SK-N-SH treated with all-trans-retinoic acid at 6 μM for 48 hours (cell line): ENCODE measurements around the gene GPR153.

Experiments
- ATAC-seq: fragments of 200-7000 bp; cut with Tn5 transposase; 3 replicates; pipeline ENCODE4 v1.9.1; 2020; ENCODE audit warnings: mild to moderate bottlenecking, moderate library complexity
- ARNTL ChIP-seq: fragments of 450-650 bp; formaldehyde crosslinking; IDR thresholded peaks from 2 replicates; pipeline ENCODE4 v1.5.0; 2020; ENCODE audit warnings: low read depth, mild to moderate bottlenecking, moderate library complexity, borderline replicate concordance
- BACH2 ChIP-seq: fragments of 250-450 bp; sonication (Bioruptor Pico); IDR thresholded peaks from 2 replicates; pipeline ENCODE4 v1.9.0; 2021; ENCODE audit warnings: mild to moderate bottlenecking, borderline replicate concordance
- CREB5 ChIP-seq: fragments of 250-450 bp; sonication (Bioruptor Pico); IDR thresholded peaks from 2 replicates; pipeline ENCODE4 v1.5.1; 2020; ENCODE audit warnings: low read depth, mild to moderate bottlenecking, moderate library complexity
- CSDC2 ChIP-seq: fragments of 250-450 bp; sonication (Bioruptor Pico); IDR thresholded peaks from 2 replicates; pipeline ENCODE4 v1.5.0; 2020; ENCODE audit warnings: mild to moderate bottlenecking, moderate library complexity
- CSRNP3 ChIP-seq: fragments of 250-450 bp; sonication (Bioruptor Pico); IDR thresholded peaks from 2 replicates; pipeline ENCODE4 v1.5.1; 2021; ENCODE audit warnings: mild to moderate bottlenecking, moderate library complexity
- ESRRG ChIP-seq: fragments of 250-450 bp; sonication (Bioruptor Pico); IDR thresholded peaks from 2 replicates; pipeline ENCODE4 v1.6.1; 2021; ENCODE audit warnings: mild to moderate bottlenecking
- GLIS3 ChIP-seq: fragments of 250-450 bp; sonication (Bioruptor Pico); IDR thresholded peaks from 2 replicates; pipeline ENCODE4 v1.5.0; 2020; ENCODE audit warnings: mild to moderate bottlenecking, moderate library complexity
- ISL1 ChIP-seq: fragments of 250-450 bp; sonication (Bioruptor Pico); IDR thresholded peaks from 2 replicates; pipeline ENCODE4 v2.1.2; 2022; ENCODE audit warnings: mild to moderate bottlenecking, moderate library complexity
- OSR1 ChIP-seq: fragments of 250-450 bp; sonication (Bioruptor Pico); IDR thresholded peaks from 2 replicates; pipeline ENCODE4 v1.8.0; 2022; ENCODE audit warnings: moderate library complexity, mild to moderate bottlenecking, inconsistent platforms
- PATZ1 ChIP-seq: fragments of 250-450 bp; sonication (Bioruptor Pico); IDR thresholded peaks from 2 replicates; pipeline ENCODE4 v1.8.0; 2020; ENCODE audit warnings: mild to moderate bottlenecking, moderate library complexity, borderline replicate concordance
- POU6F1 ChIP-seq: fragments of 250-450 bp; sonication (Bioruptor Pico); IDR thresholded peaks from 2 replicates; pipeline ENCODE4 v1.8.0; 2021; ENCODE audit warnings: low read depth, mild to moderate bottlenecking, moderate library complexity, borderline replicate concordance
- PPARA ChIP-seq: fragments of 250-450 bp; sonication (Bioruptor Pico); IDR thresholded peaks from 2 replicates; pipeline ENCODE4 v1.5.0; 2020; ENCODE audit warnings: mild to moderate bottlenecking, borderline replicate concordance
- RARB ChIP-seq: fragments of 250-450 bp; sonication (Bioruptor Pico); IDR thresholded peaks from 2 replicates; pipeline ENCODE4 v1.8.0; 2021; ENCODE audit warnings: mild to moderate bottlenecking, moderate library complexity
- SNAI2 ChIP-seq: fragments of 250-450 bp; sonication (Bioruptor Pico); IDR thresholded peaks from 2 replicates; pipeline ENCODE4 v1.5.0; 2020; ENCODE audit warnings: mild to moderate bottlenecking, moderate library complexity
- TCF4 ChIP-seq: fragments of 250-450 bp; sonication (Bioruptor Pico); IDR thresholded peaks from 2 replicates; pipeline ENCODE4 v1.8.0; 2021; ENCODE audit warnings: mild to moderate bottlenecking, moderate library complexity, borderline replicate concordance
- TOX ChIP-seq: fragments of 250-450 bp; sonication (Bioruptor Pico); IDR thresholded peaks from 2 replicates; pipeline ENCODE4 v1.8.0; 2021; ENCODE audit warnings: mild to moderate bottlenecking, moderate library complexity, borderline replicate concordance
- TSHZ2 ChIP-seq: fragments of 250-450 bp; sonication (Bioruptor Pico); IDR thresholded peaks from 2 replicates; pipeline ENCODE4 v1.5.0; 2020; ENCODE audit warnings: mild to moderate bottlenecking, moderate library complexity
- ZC3H10 ChIP-seq: fragments of 250-450 bp; sonication (Bioruptor Pico); IDR thresholded peaks from 2 replicates; pipeline ENCODE4 v1.5.1; 2021; ENCODE audit warnings: mild to moderate bottlenecking, moderate library complexity
- ZFP3 ChIP-seq: fragments of 250-450 bp; sonication (Bioruptor Pico); IDR thresholded peaks from 2 replicates; pipeline ENCODE4 v1.5.0; 2020; ENCODE audit warnings: mild to moderate bottlenecking, moderate library complexity
- ZFP30 ChIP-seq: fragments of 450-650 bp; formaldehyde crosslinking; IDR thresholded peaks from 2 replicates; pipeline ENCODE4 v1.5.0; 2022; ENCODE audit warnings: mild to moderate bottlenecking, moderate library complexity
- ZNF565 ChIP-seq: fragments of 450-650 bp; formaldehyde crosslinking; conservative IDR thresholded peaks from 2 replicates; pipeline ENCODE4 v1.5.0; 2020; ENCODE audit warnings: low read depth, mild to moderate bottlenecking, moderate library complexity
- ZNF70 ChIP-seq: fragments of 450-650 bp; formaldehyde crosslinking; IDR thresholded peaks from 2 replicates; pipeline ENCODE4 v1.5.0; 2020; ENCODE audit warnings: mild to moderate bottlenecking, moderate library complexity
- ZNF8 ChIP-seq: fragments of 450-650 bp; formaldehyde crosslinking; IDR thresholded peaks from 2 replicates; pipeline ENCODE4 v1.5.0; 2020; ENCODE audit warnings: mild to moderate bottlenecking, moderate library complexity

The GPR153 gene

GRCh38 chr1:6288026-6288425 is 27.1 kb upstream of the GPR153 start (continued):
- TF ChIP-seq POU6F1, result no peak
- no peak for TF ChIP-seq ZNF8 (CRISPR knock-in tag)
- no peak for TF ChIP-seq ZFP3 (CRISPR knock-in tag)
- TF ChIP-seq PPARA (CRISPR knock-in tag), result no peak
- no peak for TF ChIP-seq TOX (CRISPR knock-in tag)
- TF ChIP-seq GLIS3 (CRISPR knock-in tag), result no peak
- TF ChIP-seq ZNF70, result no peak
- TF ChIP-seq CSRNP3 (CRISPR knock-in tag), result no peak
- no peak for TF ChIP-seq ARNTL (CRISPR knock-in tag)
- no peak for TF ChIP-seq ZC3H10 (CRISPR knock-in tag)
- no peak for TF ChIP-seq SNAI2
- no peak for TF ChIP-seq RARB
- TF ChIP-seq, all 23 proteins: peak for 0

- ATAC-seq, result no peak
- no peak for TF ChIP-seq ARNTL (CRISPR knock-in tag)
- TF ChIP-seq POU6F1, result no peak
- TF ChIP-seq OSR1, result no peak
- no peak for TF ChIP-seq TOX (CRISPR knock-in tag)
- no peak for TF ChIP-seq CSDC2 (CRISPR knock-in tag)
- TF ChIP-seq ZFP30 (CRISPR knock-in tag), result no peak
- TF ChIP-seq SNAI2, result no peak
- no peak for TF ChIP-seq ISL1
- TF ChIP-seq PATZ1 (CRISPR knock-in tag), result no peak
- TF ChIP-seq CREB5 (CRISPR knock-in tag), result no peak
- TF ChIP-seq TCF4 (CRISPR knock-in tag), result no peak
- no peak for TF ChIP-seq ZNF565
- TF ChIP-seq RARB, result no peak
- TF ChIP-seq ZC3H10 (CRISPR knock-in tag), result no peak
- TF ChIP-seq ESRRG (CRISPR knock-in tag), result no peak
- TF ChIP-seq ZNF8 (CRISPR knock-in tag), result no peak
- TF ChIP-seq PPARA (CRISPR knock-in tag), result no peak
- TF ChIP-seq GLIS3 (CRISPR knock-in tag), result no peak
- TF ChIP-seq, all 23 proteins: peak for 0
Measured at GRCh38 chr1:6287431-6287886, 26.6 kb upstream of the GPR153 start.

- TF ChIP-seq TCF4 (CRISPR knock-in tag), result no peak
- no peak for ATAC-seq
Measured at GRCh38 chr1:6287029-6287428, 26.1 kb upstream of the GPR153 start.

GRCh38 chr1:6286266-6286665 is 25.4 kb upstream of the GPR153 start:
- ATAC-seq, result no peak
- TF ChIP-seq TOX (CRISPR knock-in tag) (no peak), BACH2 (no peak), ESRRG (CRISPR knock-in tag) (no peak), TSHZ2 (CRISPR knock-in tag) (no peak), PATZ1 (CRISPR knock-in tag) (no peak), RARB (no peak), ZC3H10 (CRISPR knock-in tag) (no peak)
